ENCODE measurements around the gene TNS4. TPM values are rescaled to one million over a fixed set of nuclear protein-coding genes. Genes with fewer than 3 reads are reported as not detected.
A peak's percentile ranks its signal among the peaks of the same experiment; 100 is the strongest.
"Not testable (repeated sequence)": the region's sequence is repeated elsewhere in the genome, so short reads cannot be mapped to it uniquely, and the experiment has no call there.

The TNS4 gene
- not detected in 2 replicates for total RNA-seq (2014; rRNA removed; shearing (Covaris generic))

DNA sequence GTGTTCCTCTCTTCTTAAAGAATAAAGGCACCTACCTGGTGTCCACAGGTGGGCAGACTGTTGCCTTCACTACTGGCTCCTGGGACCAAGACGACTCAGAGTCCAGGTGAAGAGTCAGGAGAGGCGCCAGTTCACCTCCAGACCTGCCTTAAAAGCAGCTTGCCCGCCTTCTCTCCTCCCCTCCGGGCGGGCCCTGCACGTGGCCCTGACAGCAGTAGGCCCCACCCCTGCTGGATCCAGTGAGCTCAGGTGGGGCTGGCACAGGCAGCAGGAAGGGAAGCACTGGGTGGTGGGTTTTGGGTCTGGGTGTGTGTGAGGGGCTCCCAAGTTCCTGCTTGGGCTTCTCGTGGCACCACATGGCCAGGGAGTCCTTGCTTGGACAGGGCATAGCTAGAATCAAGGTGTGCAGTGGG lies at the start of gene TNS4:
TSS of gene TNS4 (minus strand) at position 125 of the 413 bp plus-strand sequence. CDS start 5,198 bp downstream, outside the sequence.
- no peak for DNase-seq (ENCODE audit: low read depth)

DNA sequence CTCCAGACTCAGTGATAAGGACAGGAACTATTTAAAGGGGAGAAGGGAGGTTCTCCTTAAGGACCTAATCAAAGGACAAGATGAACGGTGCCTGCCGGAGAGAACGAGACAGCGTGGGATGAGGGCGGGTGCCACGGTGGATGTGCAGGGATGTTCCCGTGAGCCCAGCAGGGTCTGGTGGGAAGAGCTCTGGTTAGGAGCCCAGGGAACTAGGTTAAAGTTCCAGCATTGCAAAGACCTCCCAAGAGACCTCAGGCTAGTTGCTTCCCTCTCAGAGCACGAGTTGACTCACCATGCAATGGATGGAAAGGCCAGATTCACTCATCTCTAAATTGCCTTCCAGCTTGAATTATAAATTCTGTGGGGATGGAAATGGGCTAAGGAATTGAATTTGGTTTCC lies 49.2 kb upstream of the TNS4 start:
- peak; percentile 51 for DNase-seq (ENCODE audit: low read depth)

DNA sequence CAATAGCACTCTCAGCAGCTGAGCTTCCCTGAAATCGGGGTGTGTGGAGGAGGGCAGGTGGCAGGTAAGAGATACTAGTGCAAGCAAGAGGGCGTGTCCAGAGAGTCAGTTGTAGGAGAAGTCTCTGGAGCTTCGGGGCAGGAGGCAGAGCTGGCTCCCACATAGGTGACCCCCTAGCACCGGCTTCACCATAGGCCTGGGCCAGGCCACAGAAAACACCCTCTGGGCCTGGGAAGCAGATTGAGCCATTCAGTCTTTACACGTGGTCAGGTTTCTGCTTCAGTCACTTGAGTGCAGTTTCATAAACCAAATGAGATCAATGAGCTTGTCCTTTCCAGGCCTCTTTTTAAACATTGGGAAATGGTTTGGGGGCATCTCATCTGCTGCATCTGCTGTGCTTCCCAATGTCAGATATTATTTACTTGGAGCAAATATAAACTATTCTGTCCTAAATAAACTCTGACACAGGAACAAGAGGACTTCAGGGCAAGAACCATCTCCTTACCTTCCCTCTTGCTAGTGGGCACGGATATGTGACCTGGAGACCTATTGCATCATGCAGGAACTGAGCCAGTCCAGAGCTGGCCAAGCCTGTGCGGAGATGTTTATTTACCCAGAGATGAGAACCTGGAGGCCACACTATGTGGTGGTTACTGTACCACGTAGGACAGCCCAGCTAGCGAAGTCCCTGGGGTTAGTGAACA lies 47.7 kb upstream of the TNS4 start:
- DNase-seq (ENCODE audit: low read depth): peak; percentile 74

- DNase-seq (ENCODE audit: low read depth): no peak
These were observed 47.1 kb upstream of the TNS4 start for GRCh38 chr17:40548491-40548981.

DNA sequence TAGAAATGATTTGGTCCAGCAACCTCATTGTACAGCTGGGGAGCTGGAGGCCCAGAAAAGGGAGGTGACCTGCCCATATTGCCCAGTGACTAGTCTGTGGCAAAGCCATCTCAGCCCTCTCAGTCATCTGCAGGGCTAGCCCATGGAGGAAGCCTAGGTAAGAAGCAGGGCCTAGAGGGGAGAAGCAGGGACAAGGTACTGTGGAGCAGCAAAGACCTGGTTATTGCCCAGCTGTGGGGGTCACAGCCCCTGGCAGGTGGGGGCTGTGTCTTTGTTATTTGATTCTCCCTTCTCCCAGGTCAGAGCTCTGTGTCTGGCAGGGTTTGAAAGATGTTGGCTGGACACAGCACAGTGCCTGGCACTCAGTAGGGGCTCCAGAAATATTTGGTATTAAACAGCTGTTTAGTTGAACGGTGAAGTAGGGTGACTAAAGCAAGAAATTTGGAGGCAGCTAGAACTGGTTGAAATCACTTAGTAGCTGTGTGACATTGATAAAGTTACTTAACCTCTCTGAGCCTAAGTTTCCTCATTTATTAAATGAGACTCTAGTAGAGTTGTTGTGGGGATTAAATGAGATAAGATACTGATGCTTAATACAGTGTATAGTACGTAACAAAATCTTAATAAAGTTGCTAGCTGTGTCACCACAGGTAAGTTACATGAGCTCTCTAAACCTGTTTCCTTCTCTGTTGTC lies 46.5 kb upstream of the TNS4 start:
- no peak for DNase-seq (ENCODE audit: low read depth)

DNA sequence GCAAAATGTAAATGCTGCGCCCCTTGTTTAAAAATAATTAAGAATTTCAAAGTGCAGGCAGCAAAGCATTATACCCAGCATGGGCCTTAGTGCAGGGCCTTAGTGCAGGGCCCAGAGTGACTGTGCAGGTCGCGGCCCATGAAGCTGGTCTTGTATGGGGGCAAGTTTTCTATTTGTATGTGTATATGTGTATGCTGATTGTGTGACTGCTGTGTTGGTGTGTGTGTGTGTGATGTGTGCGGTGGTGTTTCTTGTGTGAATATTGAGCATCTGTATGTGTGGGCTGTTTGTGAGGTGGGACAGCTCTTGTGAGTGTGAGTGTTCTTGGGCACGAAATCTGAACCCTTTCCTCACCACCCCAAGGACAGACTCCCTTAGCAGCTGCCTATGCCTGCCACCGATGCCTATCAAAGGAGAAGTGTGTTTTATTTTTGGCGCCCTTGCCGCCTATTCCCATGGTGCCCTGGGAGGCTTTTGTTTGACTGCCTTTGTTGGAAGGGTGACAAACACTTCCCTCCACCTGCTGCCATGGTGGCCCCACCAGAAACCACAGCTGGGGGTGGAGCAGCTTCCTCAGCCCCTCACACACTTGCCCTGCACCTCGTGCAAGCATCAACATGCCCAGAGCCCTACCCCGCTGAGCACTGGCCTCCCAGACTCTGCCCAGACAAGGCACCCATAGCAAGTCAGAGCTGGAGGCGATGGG lies 45.8 kb upstream of the TNS4 start:
- DNase-seq (ENCODE audit: low read depth): no peak

GRCh38 chr17:40546497-40546896 lies 45.1 kb upstream of the TNS4 start:
- DNase-seq (ENCODE audit: low read depth): not testable (repeated sequence)

GRCh38 chr17:40545660-40546059 lies 44.2 kb upstream of the TNS4 start:
- no peak for DNase-seq (ENCODE audit: low read depth)

DNA sequence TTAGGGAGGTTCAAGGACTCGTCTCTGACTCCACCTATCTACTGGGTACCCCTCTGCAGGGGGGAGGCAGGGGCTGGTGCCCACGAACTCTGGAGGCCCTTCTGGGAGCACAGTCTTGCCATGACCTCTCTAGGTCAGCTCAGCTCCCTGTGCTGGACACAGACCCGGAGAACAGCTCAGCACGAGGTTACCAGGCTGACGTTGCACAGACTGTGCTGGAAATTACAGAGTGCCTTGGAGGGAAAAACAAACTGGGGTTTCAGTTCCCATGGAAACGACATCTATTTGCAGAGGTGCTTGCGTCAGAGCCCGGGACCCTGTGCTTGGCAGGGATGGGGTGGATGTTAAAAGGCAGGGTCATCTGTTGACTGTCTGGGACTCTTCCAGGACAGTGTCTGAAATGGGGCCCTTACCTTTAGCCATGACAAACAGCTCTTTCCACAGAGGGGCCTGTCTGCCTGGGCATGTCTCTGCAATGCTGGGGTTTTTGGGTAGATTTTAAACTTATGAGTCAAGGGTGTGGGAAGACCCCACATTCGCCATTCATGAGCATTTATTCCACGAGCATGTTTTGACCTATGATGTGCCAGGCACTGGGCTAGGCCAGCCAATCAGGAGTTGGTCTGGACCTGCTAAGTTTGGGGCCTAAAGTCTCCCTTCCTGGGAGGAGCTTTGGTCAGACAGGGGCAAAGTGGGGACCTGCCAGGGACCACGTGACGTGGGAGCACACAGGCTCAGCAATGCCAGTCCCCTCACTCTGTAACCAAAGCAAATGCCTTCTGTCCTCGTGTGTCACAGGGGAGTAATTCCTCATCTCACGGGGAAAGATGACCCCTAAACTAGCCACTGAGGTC lies 41.4 kb upstream of the TNS4 start:
- peak; percentile 60 for DNase-seq (ENCODE audit: low read depth)

DNA sequence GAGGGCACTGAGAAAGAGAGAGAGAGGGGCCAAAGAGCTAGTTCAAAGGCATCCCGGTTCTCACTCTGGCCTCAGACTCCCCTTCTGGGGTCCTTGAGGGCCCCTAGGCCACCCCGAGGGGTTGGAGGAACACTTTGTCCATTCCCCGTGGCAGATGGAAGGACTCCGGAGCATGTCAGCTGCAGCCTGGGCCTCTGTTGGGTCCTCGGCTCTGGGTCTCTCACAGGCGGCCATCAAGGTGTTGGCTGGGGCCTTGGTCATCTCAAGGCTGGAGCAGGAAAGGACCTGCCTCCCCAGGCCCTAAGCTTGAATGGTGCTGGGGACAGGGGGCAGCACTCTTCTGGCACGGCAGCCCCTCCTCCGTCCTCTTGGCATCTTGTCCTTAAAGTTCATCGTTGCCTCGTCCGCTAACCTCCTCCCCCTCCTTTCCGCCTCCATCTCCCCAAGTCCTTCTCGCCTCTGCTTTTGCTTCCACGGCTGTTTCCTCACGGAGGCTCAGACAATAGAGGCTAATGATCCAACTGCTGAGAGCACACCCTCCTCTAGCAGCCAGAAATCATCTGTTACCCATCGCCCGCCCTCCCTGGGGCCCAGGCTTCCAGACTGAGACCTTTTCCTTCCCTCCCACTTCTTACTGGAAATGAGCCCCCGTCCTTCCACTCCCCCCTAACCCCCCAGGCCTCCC lies 40.6 kb upstream of the TNS4 start:
- DNase-seq (ENCODE audit: low read depth): no peak

DNA sequence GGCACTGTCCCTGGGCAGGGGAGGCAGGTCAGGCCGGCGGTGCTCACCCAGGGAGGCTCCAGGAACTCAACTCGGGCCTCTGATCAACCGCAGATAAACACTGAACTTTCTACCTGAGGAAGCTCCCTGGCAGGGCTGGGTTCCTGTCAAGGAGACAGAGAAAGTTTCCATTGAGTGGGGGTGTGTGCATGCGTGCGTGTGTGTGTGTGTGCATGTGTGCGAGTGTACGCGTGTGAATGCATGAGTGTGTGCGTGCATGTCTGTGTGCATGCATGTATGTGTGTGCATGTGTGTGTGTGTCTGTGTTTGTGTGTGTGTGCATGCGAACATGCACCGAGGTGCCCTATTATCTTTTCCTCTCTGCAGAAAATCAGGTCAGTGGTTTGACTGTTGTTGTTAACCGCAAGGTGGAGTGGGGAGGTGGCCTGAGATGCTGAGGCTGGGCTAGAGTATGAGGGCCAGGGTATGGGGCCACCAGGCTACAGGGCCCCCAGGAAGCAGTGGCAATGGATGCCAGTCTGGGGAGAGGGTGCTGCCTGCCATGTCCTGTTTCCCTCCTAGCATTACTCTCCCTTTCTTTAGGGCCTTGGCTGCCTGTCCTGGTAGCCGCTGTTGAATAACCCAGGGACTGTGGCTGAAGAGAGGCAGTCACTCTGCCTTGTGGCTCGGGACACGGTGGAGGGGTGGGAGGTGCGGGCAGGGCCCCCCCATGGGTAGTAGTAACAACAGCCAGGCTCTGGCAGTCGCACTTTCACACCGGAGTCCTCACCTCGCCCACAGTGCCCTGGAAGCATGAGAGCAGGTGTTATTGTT lies 39.8 kb upstream of the TNS4 start:
- no peak for DNase-seq (ENCODE audit: low read depth)

- no peak for DNase-seq (ENCODE audit: low read depth)
These were observed 39.0 kb upstream of the TNS4 start for GRCh38 chr17:40540448-40540847.

DNA sequence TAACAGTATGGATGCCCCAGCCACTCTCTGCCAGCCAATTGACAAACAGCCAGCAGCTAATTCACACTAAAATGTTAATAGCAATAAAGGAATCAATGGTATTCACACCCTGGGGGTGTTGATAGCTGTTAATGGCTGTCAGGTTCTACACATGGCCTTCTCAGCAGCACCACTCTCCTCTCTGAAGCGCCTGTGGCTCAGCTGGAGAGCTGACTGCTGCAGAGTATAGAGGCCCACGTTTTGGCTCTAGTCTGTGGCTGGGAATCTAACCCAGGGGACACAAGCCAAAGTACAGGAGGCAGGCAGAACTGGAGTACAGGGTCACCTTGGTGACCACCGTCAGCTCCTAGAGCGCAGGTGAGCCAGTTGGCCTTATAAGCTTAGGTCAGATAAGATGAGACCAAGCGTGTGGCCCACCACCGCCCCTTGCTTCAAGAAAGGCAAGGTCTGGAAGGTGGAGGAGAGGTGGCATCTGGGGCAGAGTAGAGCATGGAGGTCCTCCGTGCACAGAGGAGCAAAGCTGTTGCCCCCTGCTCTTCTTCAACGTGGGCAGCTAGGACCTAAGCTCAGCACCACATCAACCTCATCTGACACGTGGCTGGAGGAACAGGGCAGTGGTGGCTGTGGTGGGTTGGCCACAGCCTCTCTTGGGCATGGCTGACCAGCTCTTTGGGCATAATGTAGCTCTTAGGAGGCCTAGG lies 38.4 kb upstream of the TNS4 start:
- DNase-seq (ENCODE audit: low read depth): no peak

GRCh38 chr17:40538936-40539705 lies 37.7 kb upstream of the TNS4 start:
- no peak for DNase-seq (ENCODE audit: low read depth)

GRCh38 chr17:40538019-40538935 lies 36.9 kb upstream of the TNS4 start:
- DNase-seq (ENCODE audit: low read depth): peak; percentile 29

- peak; percentile 45 for DNase-seq (ENCODE audit: low read depth)
These were observed 35.1 kb upstream of the TNS4 start for GRCh38 chr17:40536295-40537171.

- no peak for DNase-seq (ENCODE audit: low read depth)
These were observed 34.5 kb upstream of the TNS4 start for GRCh38 chr17:40535924-40536294.
